Nephron progenitor cell (in vitro differentiated cells): Measurements from ENCODE around the gene MAPK6.
A peak's percentile ranks its signal among the peaks of the same experiment; 100 is the strongest.

Source experiments
- DNase-seq: peaks from one replicate; pipeline ENCODE4 v3.0.0; 2021
- H3K27ac Mint-ChIP-seq: 2 replicates; pipeline ENCODE4 v1.8.0; 2021; ENCODE audit warnings: mild to moderate bottlenecking, moderate library complexity, mixed read lengths
- H3K27me3 Mint-ChIP-seq: 2 replicates; pipeline ENCODE4 v1.8.0; 2021; ENCODE audit warnings: mild to moderate bottlenecking, low read depth, mixed read lengths; ENCODE audit not compliant: poor library complexity
- H3K36me3 Mint-ChIP-seq: 2 replicates; pipeline ENCODE4 v1.8.0; 2021; ENCODE audit warnings: low read depth, mixed read lengths
- H3K4me1 Mint-ChIP-seq: 2 replicates; pipeline ENCODE4 v1.8.0; 2021; ENCODE audit warnings: mixed read lengths
- H3K4me3 Mint-ChIP-seq: 2 replicates; pipeline ENCODE4 v1.8.0; 2021; ENCODE audit warnings: mild to moderate bottlenecking, moderate library complexity, mixed read lengths
- H3K9me3 Mint-ChIP-seq: 2 replicates; pipeline ENCODE4 v1.8.0; 2021; ENCODE audit warnings: mild to moderate bottlenecking, moderate library complexity, mixed read lengths
- TF ChIP-seq, protein P1 (sequence below): fragments of 200-600 bp; sonication (generic); IDR thresholded peaks from 2 replicates; pipeline ENCODE4 v1.5.0; 2021; ENCODE audit warnings: antibody characterized with exemption

Gene MAPK6

DNA sequence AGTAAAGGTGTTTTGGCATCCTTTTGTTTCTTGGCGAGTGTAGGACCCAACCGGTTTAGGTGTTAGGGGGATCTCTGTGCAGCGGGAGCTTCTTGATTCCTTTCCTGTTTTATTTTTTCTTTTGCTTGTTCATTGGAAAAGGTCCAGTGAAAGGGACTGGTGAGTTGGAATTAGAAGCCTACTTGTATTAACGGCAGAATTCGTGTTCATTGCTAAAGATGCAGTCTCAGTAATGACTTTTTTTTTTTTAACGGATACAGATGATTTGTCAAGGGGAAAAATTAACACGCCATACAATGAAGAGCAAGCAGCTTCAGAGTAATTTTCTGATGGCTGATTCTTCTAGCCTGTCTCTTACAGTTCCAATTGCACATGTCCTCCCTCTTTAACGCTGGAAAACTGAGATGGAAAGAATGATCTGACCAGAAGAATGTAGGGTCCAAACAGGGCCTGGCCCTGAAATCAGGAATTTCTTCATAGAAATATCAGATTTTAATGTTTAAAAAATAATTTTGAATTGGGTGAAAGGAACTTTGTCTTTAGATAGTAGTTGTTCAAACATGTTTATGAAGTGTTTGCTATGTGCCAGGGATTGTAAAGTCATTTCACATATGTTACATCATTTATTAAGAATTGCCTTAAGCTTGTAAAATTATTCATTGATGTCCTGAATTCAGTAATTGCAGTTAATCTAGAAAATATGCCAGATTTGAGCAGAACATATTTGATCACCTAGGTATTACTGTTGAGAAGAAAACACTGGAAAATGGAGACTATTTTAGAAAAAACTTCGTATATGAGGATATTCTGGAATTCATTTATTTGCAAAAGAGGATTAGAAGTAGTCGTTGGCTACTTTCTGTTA, 1.4 kb downstream of the MAPK6 start:
- peak overlapping the region; percentile 98 for H3K27ac Mint-ChIP-seq
- no peak for DNase-seq
- TF ChIP-seq, protein P1, sequence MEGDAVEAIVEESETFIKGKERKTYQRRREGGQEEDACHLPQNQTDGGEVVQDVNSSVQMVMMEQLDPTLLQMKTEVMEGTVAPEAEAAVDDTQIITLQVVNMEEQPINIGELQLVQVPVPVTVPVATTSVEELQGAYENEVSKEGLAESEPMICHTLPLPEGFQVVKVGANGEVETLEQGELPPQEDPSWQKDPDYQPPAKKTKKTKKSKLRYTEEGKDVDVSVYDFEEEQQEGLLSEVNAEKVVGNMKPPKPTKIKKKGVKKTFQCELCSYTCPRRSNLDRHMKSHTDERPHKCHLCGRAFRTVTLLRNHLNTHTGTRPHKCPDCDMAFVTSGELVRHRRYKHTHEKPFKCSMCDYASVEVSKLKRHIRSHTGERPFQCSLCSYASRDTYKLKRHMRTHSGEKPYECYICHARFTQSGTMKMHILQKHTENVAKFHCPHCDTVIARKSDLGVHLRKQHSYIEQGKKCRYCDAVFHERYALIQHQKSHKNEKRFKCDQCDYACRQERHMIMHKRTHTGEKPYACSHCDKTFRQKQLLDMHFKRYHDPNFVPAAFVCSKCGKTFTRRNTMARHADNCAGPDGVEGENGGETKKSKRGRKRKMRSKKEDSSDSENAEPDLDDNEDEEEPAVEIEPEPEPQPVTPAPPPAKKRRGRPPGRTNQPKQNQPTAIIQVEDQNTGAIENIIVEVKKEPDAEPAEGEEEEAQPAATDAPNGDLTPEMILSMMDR, result no peak
- H3K36me3 Mint-ChIP-seq, result peaks cover 13% of the 10 kb centered on the region
- H3K27me3 Mint-ChIP-seq, result peaks cover 13% of the 10 kb centered on the region
- H3K4me1 Mint-ChIP-seq, result peaks cover 34% of the 10 kb centered on the region
- H3K4me3 Mint-ChIP-seq, result peak overlapping the region; percentile 93
- peaks cover 4% of the 10 kb centered on the region for H3K9me3 Mint-ChIP-seq

DNA sequence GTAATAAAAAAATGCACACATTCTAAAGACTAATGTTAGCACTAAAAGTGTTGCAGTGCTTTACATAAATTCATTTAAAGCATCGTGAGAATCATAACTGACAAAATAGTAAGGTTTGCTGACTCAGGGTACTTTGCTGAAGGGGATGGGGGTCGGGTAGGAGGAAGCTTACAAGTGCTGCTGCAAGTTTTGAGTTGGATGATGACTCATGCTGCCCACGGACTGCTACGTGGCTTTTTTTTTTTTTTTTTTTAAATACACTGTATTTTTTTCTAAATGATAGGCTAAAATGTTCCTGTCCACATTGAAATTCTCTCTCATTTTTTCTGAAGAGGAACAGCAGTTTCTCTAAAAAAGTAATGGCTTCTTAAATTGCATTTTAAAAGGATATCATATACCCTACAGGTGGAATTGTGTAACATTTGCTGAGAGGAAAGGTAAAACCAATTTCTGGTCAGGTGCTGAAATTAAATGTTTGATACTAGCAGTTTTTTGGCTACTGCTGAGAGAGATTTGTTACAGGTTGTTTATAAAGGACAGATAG, 2.2 kb downstream of the MAPK6 start:
- peak overlapping the region; percentile 93 for H3K4me3 Mint-ChIP-seq
- H3K9me3 Mint-ChIP-seq, result peaks cover 8% of the 10 kb centered on the region
- peak; percentile 11 for DNase-seq
- H3K36me3 Mint-ChIP-seq, result peaks cover 20% of the 10 kb centered on the region
- peak overlapping the region; percentile 98 for H3K27ac Mint-ChIP-seq
- TF ChIP-seq, protein P1, result no peak
- peaks cover 13% of the 10 kb centered on the region for H3K27me3 Mint-ChIP-seq
- H3K4me1 Mint-ChIP-seq, result peaks cover 34% of the 10 kb centered on the region

DNA sequence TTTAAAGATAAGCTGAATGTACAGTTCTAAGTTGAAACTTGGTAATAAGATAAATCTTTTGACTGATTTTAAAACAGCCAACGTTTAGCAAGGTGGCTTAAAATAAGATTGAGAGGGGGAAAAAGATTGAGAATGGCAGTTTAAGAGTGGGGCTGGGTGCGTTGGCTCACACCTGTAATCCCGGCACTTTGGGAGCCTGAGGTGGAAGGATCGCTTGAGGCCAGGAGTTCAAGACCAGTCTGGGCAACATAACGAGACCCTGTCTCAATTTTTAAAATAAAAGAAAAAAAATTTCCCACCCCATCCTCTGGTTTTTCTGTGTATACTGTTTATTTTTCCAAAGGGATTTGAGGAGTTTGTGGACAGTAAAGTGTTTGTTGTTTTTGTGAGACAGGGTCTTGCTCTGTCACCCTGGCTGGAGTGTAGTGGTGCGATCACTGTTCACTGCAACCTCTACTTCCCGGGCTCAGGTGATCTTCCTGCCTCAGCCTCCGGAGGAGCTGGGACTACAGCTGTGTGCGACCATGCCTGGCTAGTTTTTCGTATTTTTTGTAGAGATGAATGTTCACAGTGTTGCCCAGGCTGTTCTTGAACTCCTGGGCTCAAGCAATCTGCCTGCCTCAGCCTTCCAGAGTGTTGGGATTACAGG, 3.0 kb downstream of the MAPK6 start:
- peaks cover 9% of the 10 kb centered on the region for H3K9me3 Mint-ChIP-seq
- H3K4me1 Mint-ChIP-seq, result peaks cover 34% of the 10 kb centered on the region
- peaks cover 26% of the 10 kb centered on the region for H3K36me3 Mint-ChIP-seq
- H3K27ac Mint-ChIP-seq, result no peak overlapping the region
- peaks cover 13% of the 10 kb centered on the region for H3K27me3 Mint-ChIP-seq
- TF ChIP-seq, protein P1, result no peak
- no peak for DNase-seq
- H3K4me3 Mint-ChIP-seq, result peak overlapping the region; percentile 55

DNA sequence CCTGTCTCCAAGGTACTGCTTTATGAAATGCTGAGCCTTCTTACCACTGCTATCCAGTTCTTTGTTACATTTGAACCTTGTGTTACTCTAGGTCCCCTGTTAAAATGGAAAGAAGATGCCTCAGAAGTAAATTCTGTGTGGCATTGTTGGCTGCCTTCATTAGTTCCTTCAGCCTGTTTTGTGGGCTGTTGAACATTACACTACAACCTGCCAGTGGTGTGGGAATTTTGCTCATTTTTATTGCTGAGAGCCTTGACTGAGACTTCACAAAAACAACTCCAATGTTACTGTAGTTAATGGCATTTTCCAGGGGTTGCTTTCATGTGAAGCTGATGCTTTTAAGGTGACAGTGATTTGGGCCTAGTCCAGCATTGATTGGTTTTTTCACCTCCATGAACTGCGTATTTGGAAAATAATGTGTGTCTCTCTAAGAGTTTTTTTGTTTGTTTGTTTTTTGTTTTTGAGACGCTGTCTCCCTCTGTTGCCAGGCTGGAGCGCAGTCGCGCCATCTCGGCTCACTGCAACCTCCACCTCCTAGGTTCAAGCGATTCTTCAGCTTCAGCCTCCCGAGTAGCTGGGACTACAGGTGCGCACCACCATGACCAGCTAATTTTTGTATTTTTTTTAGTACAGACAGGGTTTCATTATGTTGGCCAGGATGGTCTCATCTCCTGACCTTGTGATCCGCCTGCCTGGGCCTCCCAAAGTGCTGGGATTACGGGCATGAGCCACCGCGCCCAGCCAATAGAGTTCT, 4.3 kb downstream of the MAPK6 start:
- TF ChIP-seq, protein P1, result no peak
- Mint-ChIP-seq H3K4me3 (peak overlapping the region; percentile 47), H3K27ac (no peak overlapping the region), H3K4me1 (peaks cover 34% of the 10 kb centered on the region), H3K9me3 (peaks cover 9% of the 10 kb centered on the region), H3K36me3 (peaks cover 35% of the 10 kb centered on the region), H3K27me3 (peaks cover 5% of the 10 kb centered on the region)
- DNase-seq, result no peak

DNA sequence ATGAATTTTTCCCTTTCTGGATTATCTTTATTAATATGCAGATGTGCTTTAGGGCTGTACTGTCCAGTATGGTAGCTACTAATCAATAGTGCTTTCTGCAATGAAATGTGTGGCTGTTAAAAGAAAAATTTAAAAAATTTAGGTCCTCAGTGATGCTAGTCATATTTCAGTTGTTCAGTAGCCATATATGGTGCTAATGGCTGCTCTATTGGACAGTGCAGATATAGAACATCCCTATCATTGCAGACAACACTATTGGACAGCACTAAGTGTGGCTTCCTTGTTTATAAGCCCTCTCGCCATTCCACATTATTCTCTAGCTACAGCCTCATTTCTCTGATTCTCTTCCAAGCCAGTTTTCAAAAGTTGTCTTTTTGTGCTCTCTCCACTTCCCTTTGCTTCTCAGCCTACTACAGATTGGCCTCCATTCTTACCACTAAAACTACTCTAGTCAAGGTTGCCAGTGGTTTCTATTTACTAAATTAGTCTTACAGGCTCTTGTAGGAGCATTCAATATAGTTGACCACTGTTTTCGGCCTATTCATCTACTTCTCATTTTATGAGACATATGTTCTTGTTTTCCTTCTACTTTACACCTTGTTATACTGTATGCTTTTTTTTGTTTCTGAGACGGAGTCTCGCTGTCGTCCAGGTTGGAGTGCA, 9.5 kb downstream of the MAPK6 start:
- peaks cover 30% of the 10 kb centered on the region for H3K9me3 Mint-ChIP-seq
- no peak overlapping the region for H3K4me3 Mint-ChIP-seq
- H3K36me3 Mint-ChIP-seq, result peaks cover 73% of the 10 kb centered on the region
- H3K27me3 Mint-ChIP-seq, result peaks cover 4% of the 10 kb centered on the region
- no peaks in the 10 kb centered on the region for H3K4me1 Mint-ChIP-seq
- TF ChIP-seq, protein P1, result no peak
- no peak for DNase-seq
- H3K27ac Mint-ChIP-seq, result peak overlapping the region; percentile 49
